IMR-90 (cell line): ENCODE measurements around the gene EIF5A2. TPM values are rescaled to one million over a fixed set of nuclear protein-coding genes. Genes with fewer than 3 reads are reported as not detected.

Source experiments
- ATAC-seq: fragments of 200-7000 bp; cut with Tn5 transposase; 2 replicates; pipeline ENCODE4 v1.9.1; 2020; ENCODE audit warnings: low read depth, mild to moderate bottlenecking, moderate library complexity
- BruUV-seq: library from RNA; stranded (reverse); fragments of 400-500 nt; replicated peaks from 2 replicates; lab custom pipeline; 2021; lab: Mats Ljungman, UMichigan
- CTCF ChIA-PET: fragments of 300-600 bp; formaldehyde crosslinking; extraction: SDS; loops from one replicate; lab custom pipeline; 2021; ENCODE audit warnings: antibody characterized with exemption; lab: Yijun Ruan, JAX
- POLR2A ChIA-PET: fragments of 300-600 bp; sonication (Branson Sonifier 250); formaldehyde crosslinking; loops from one replicate; lab custom pipeline; 2022; ENCODE audit warnings: antibody characterized with exemption; ENCODE audit not compliant: unreplicated experiment; lab: Charles Lee
- DNase-seq: peaks from one replicate; pipeline ENCODE4 v3.0.0; 2013
- H2AFZ ChIP-seq: replicated peaks from 2 replicates; pipeline ENCODE3; 2013; ENCODE audit warnings: low read length, mild to moderate bottlenecking; ENCODE audit not compliant: poor library complexity
- H2AK5ac ChIP-seq: 2 replicates; pipeline ENCODE4 v1.6.1; 2013; ENCODE audit warnings: low read depth, low read length, inconsistent platforms
- H2AK9ac ChIP-seq: replicated peaks from 2 replicates; pipeline ENCODE3; 2013; ENCODE audit warnings: mild to moderate bottlenecking, low read depth, low read length, moderate library complexity; ENCODE audit not compliant: poor library complexity
- H2BK120ac ChIP-seq: 2 replicates; pipeline ENCODE4 v1.6.1; 2013; ENCODE audit warnings: low read depth, low read length, inconsistent platforms
- H2BK15ac ChIP-seq: 3 replicates; pipeline ENCODE4 v1.6.1; 2013; ENCODE audit warnings: low read depth, low read length, inconsistent platforms
- H2BK20ac ChIP-seq: 2 replicates; pipeline ENCODE4 v1.6.1; 2013; ENCODE audit warnings: low read depth, mild to moderate bottlenecking, inconsistent platforms, low read length, moderate library complexity
- H2BK5ac ChIP-seq: 2 replicates; pipeline ENCODE4 v1.6.1; 2013; ENCODE audit warnings: mild to moderate bottlenecking, low read depth, low read length, inconsistent platforms; ENCODE audit not compliant: poor library complexity, severe bottlenecking
- H3K14ac ChIP-seq: replicated peaks from 2 replicates; pipeline ENCODE4 v1.6.1; 2013; ENCODE audit warnings: low read depth, low read length, inconsistent platforms
- H3K18ac ChIP-seq: 2 replicates; pipeline ENCODE4 v1.6.1; 2013; ENCODE audit warnings: low read depth, low read length, control low read depth
- H3K23ac ChIP-seq: 2 replicates; pipeline ENCODE4 v1.6.1; 2013; ENCODE audit warnings: low read depth, low read length, inconsistent platforms
- H3K27ac ChIP-seq: 2 replicates; pipeline ENCODE4 v1.5.1; 2013; ENCODE audit warnings: mild to moderate bottlenecking, control low read depth, low read length; ENCODE audit not compliant: insufficient read depth
- H3K27me3 ChIP-seq: 2 replicates; pipeline ENCODE4 v1.6.1; 2013; ENCODE audit warnings: low read length; ENCODE audit not compliant: control insufficient read depth, insufficient read depth
- H3K36me3 ChIP-seq: 2 replicates; pipeline ENCODE4 v1.6.1; 2013; ENCODE audit warnings: low read length, mixed read lengths; ENCODE audit not compliant: control insufficient read depth, insufficient read depth
- H3K4ac ChIP-seq: 2 replicates; pipeline ENCODE4 v1.6.1; 2013; ENCODE audit warnings: low read depth, low read length, inconsistent platforms
- H3K4me1 ChIP-seq: 2 replicates; pipeline ENCODE4 v1.6.1; 2013; ENCODE audit warnings: low read length, mixed read lengths; ENCODE audit not compliant: control insufficient read depth, insufficient read depth
- H3K4me2 ChIP-seq: 2 replicates; pipeline ENCODE4 v1.6.1; 2013; ENCODE audit warnings: low read depth, mild to moderate bottlenecking, control low read depth, low read length, moderate library complexity
- H3K4me3 ChIP-seq: 2 replicates; pipeline ENCODE4 v1.5.1; 2013; ENCODE audit warnings: low read depth, mild to moderate bottlenecking, control low read depth, low read length, moderate library complexity; ENCODE audit not compliant: insufficient read depth
- H3K56ac ChIP-seq: 2 replicates; pipeline ENCODE4 v1.6.1; 2013; ENCODE audit warnings: low read length, inconsistent platforms; ENCODE audit not compliant: insufficient read depth; ENCODE audit errors: extremely low read depth
- H3K79me1 ChIP-seq, 2 experiments: 2 replicates each; pipeline ENCODE4 v1.6.1; 2013; ENCODE audit warnings: low read length in 2 of 2, inconsistent platforms in 1 of 2, low read depth in 1 of 2
- H3K9ac ChIP-seq: 2 replicates; pipeline ENCODE4 v1.6.1; 2013; ENCODE audit warnings: low read depth, low read length, control low read depth
- H3K9me1 ChIP-seq: 2 replicates; pipeline ENCODE4 v1.6.1; 2013; ENCODE audit warnings: low read length, inconsistent platforms; ENCODE audit not compliant: insufficient read depth
- H3K9me3 ChIP-seq: 2 replicates; pipeline ENCODE4 v1.6.1; 2013; ENCODE audit warnings: low read length; ENCODE audit not compliant: control insufficient read depth, insufficient read depth
- H4K20me1 ChIP-seq: 2 replicates; pipeline ENCODE4 v1.6.1; 2013; ENCODE audit warnings: low read length, inconsistent platforms; ENCODE audit not compliant: insufficient read depth
- H4K5ac ChIP-seq: 2 replicates; pipeline ENCODE4 v1.6.1; 2013; ENCODE audit warnings: mild to moderate bottlenecking, low read depth, low read length, control low read depth
- H4K8ac ChIP-seq, 2 experiments: 2 replicates each; pipeline ENCODE4 v1.6.1; 2013; ENCODE audit warnings: low read depth in 2 of 2, low read length in 2 of 2, control low read depth in 1 of 2, inconsistent platforms in 1 of 2
- H4K91ac ChIP-seq: 2 replicates; pipeline ENCODE4 v1.6.1; 2013; ENCODE audit warnings: low read depth, low read length, inconsistent platforms; ENCODE audit not compliant: insufficient read depth
- CHD1 ChIP-seq: IDR thresholded peaks from 2 replicates; pipeline ENCODE4 v1.6.1; 2012; ENCODE audit warnings: low read depth, low read length, improper control_type of control experiment
- POLR2A ChIP-seq: IDR thresholded peaks from 2 replicates; pipeline ENCODE4 v1.6.1; 2012; ENCODE audit warnings: mild to moderate bottlenecking, low read depth, low read length
- WGBS, 2 experiments: methylation state at CpG; one replicate each; pipeline versions ENCODE4 v1.1.5 to v1.1.7; 2013; ENCODE audit warnings: missing lambda C conversion rate in 2 of 2; ENCODE audit not compliant: insufficient read length in 1 of 2; ENCODE audit errors: extremely low coverage in 2 of 2; 5-methylcytosine and 5-hydroxymethylcytosine counted together
- dilution Hi-C: fragments of 300-500 bp; cut with HindIII; formaldehyde crosslinking; loops from one replicate; pipeline ENCODE4 v1.14.3; 2018; ENCODE audit warnings: low sequenced_read_pairs; ENCODE audit not compliant: unreplicated experiment
- in situ Hi-C: fragments of 300-500 bp; cut with MboI; formaldehyde crosslinking; loops from 3 replicates; pipeline ENCODE4 v1.14.3; 2019; ENCODE audit warnings: low sequenced_read_pairs, inconsistent platforms, mixed read lengths
- intact Hi-C: fragments of 100-400 bp; cut with micrococcal nuclease; formaldehyde crosslinking; loops from 2 replicates; pipeline ENCODE4 v1.10.0; 2022
- polyA plus RNA-seq, 3 experiments: library from polyadenylated mRNA; depleted of rRNA; stranded (reverse); fragments of >200 nt; gene quantifications; 2 replicates each; pipeline ENCODE4 v1.2.3, GENCODE V29; 2012; ENCODE audit warnings: low replicate concordance in 1 of 3
- total RNA-seq: library from RNA; depleted of rRNA; stranded (reverse); fragments of >200 nt; gene quantifications from 2 replicates; pipeline ENCODE4 v1.2.3, GENCODE V29; 2012

Gene EIF5A2
- total and polyA plus RNA-seq, 2 of the 4 experiments (the other 2 are of a cell fraction), result 7.7 to 7.8 TPM

DNA sequence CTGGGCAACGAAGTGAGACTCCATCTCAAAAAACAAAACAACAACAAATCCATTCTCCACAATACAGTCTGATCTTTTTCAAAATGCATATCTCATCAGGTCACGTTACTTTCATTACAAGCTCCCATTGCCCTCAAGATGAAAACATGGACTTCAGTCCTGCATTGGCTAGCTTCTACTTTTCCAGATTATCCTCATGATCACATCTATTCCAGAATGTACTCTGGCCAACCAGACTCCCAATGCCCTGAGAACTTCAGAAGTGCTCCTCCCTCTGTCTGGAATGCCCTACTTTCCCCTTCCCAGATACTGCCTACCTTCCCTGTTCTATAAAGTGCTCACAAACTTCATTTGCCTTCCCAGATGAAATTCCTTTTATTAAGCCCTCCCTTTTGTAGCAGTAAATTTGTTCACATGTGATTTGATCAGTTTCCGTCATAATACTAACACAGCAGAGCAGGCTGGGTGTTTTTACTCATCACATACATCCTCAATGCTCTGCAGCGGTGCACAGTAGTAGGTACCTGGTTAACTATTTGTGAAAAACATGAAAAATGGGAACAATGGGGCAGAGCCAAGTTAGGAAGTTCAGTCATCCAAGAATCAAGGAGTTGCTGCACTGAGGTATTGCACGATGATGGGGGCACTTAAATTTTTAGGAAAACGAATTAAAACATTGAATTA, 43.8 kb downstream of the EIF5A2 start:
- Histone ChIP-seq H3K27me3 (no peaks in the 10 kb centered on the region), H2AK5ac (no peak overlapping the region), H3K36me3 (peaks cover 14% of the 10 kb centered on the region), H3K4me3 (no peak overlapping the region), H2AFZ (no peak overlapping the region), H3K4ac (no peak overlapping the region), H4K8ac (no peak overlapping the region), H3K9ac (no peak overlapping the region), H3K27ac (no peak overlapping the region), H3K18ac (no peak overlapping the region), H3K9me3 (no peaks in the 10 kb centered on the region), H4K20me1 (peaks cover 15% of the 10 kb centered on the region; the same call in 1 of the 2 replicates), H3K9me1 (peaks cover 4% of the 10 kb centered on the region; the same call in 1 of the 2 replicates), H3K23ac (no peak overlapping the region), H2BK20ac (no peak overlapping the region), H3K14ac (no peak overlapping the region), H3K4me2 (no peak overlapping the region), H2AK9ac (no peak overlapping the region), H2BK5ac (no peak overlapping the region), H4K5ac (no peak overlapping the region), H3K56ac (no peak overlapping the region), H2BK15ac (no peak overlapping the region), H2BK120ac (no peak overlapping the region), H3K4me1 (peaks cover 3% of the 10 kb centered on the region; the same call in 1 of the 2 replicates), H3K79me1 (peaks cover 3 to 21% of the 10 kb centered on the region in 2 experiments; a peak in 3 of 4 replicates), H4K91ac (no peak overlapping the region)
- ChIA-PET CTCF (no interaction called here), POLR2A (no interaction called here)
- dilution Hi-C loops (no loop called here), in situ Hi-C loops (no loop called here), intact Hi-C loops (no loop called here)
- WGBS, 2 experiments, result no CpG with 5 or more reads among the region's 6 CpGs
- DNase-seq, result no peak
- peak; percentile 16; the same call in 1 of the 2 replicates for ATAC-seq
- TF ChIP-seq CHD1 (no peak), POLR2A (peak; percentile 32; the same call in 1 of the 2 replicates)
- no TSS peak for BruUV-seq
